ENCODE results near the gene CLCN5. TPM values are rescaled to one million over a fixed set of nuclear protein-coding genes. Genes with fewer than 3 reads are reported as not detected.

CLCN5 gene
- total and polyA plus RNA-seq, 2 experiments from 2014 or later = 3.7 to 13.6 TPM

DNA sequence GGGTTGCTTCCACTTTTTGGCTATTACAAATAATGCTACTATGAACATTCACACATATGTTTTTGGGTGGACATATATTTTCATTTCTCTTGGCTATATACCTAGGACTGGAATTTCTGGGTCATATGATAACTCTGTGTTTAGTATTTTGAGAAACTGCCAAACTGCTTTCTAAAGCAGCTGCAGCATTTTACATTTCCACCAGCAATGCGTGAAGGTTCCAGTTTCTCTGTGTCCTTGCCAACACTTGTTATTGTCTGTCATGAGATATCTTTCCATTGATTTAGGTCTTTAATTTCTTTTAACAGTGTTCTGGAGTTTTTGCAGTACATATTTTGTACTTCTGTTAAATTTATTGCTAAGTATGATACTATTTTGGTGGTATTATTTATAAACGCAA lies 48.3 kb downstream of the CLCN5 start:
- H3K27ac Mint-ChIP-seq = no peak overlapping the region
- TF ChIP-seq CREB1 (CRISPR knock-in tag; IDR thresholded peaks at IDR 0.05; ENCODE audit: low read depth) (no peak), STAT1 (IDR thresholded peaks at IDR 0.05; ENCODE audit: unreplicated experiment) (no peak), POLR2AphosphoS5 (IDR thresholded peaks at IDR 0.05; ENCODE audit: low read depth) (no peak), EZH2 (IDR thresholded peaks at IDR 0.05; ENCODE audit: low read depth, unreplicated experiment) (no peak)
- TF ChIP-seq, protein P1, sequence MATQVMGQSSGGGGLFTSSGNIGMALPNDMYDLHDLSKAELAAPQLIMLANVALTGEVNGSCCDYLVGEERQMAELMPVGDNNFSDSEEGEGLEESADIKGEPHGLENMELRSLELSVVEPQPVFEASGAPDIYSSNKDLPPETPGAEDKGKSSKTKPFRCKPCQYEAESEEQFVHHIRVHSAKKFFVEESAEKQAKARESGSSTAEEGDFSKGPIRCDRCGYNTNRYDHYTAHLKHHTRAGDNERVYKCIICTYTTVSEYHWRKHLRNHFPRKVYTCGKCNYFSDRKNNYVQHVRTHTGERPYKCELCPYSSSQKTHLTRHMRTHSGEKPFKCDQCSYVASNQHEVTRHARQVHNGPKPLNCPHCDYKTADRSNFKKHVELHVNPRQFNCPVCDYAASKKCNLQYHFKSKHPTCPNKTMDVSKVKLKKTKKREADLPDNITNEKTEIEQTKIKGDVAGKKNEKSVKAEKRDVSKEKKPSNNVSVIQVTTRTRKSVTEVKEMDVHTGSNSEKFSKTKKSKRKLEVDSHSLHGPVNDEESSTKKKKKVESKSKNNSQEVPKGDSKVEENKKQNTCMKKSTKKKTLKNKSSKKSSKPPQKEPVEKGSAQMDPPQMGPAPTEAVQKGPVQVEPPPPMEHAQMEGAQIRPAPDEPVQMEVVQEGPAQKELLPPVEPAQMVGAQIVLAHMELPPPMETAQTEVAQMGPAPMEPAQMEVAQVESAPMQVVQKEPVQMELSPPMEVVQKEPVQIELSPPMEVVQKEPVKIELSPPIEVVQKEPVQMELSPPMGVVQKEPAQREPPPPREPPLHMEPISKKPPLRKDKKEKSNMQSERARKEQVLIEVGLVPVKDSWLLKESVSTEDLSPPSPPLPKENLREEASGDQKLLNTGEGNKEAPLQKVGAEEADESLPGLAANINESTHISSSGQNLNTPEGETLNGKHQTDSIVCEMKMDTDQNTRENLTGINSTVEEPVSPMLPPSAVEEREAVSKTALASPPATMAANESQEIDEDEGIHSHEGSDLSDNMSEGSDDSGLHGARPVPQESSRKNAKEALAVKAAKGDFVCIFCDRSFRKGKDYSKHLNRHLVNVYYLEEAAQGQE (IDR thresholded peaks at IDR 0.05; ENCODE audit: unreplicated experiment) = no peak
- no peaks in the 10 kb centered on the region for H3F3A ChIP-seq (replicated peaks; ENCODE audit: low read depth)
- no peak overlapping the region for H3K4me3 ChIP-seq
- no peak overlapping the region for H3K4me3 Mint-ChIP-seq
- DNase-seq (ENCODE audit: low spot score) = no peak
- no peak for ATAC-seq
- H3K4me2 ChIP-seq = no peak overlapping the region
- H3K79me2 ChIP-seq (replicated peaks; ENCODE audit: insufficient read depth) = no peaks in the 10 kb centered on the region
- no peaks in the 10 kb centered on the region for H3K27me3 Mint-ChIP-seq (ENCODE audit: insufficient read depth, low read depth, poor library complexity)
- H3K27me3 ChIP-seq (ENCODE audit: insufficient read depth) = no peaks in the 10 kb centered on the region
- H3K36me3 Mint-ChIP-seq (ENCODE audit: low read depth) = no peaks in the 10 kb centered on the region
- H3K9me3 Mint-ChIP-seq = no peaks in the 10 kb centered on the region
- H2AFZ ChIP-seq = no peak overlapping the region
- no peaks in the 10 kb centered on the region for H3K4me1 ChIP-seq (ENCODE audit: insufficient read depth)
- no peaks in the 10 kb centered on the region for H3K36me3 ChIP-seq (ENCODE audit: insufficient read depth)
- H3K4me1 Mint-ChIP-seq = no peaks in the 10 kb centered on the region
- H3K9me2 ChIP-seq (ENCODE audit: insufficient read depth) = no peaks in the 10 kb centered on the region
- no peak overlapping the region for H3K27ac ChIP-seq (ENCODE audit: low read depth)
- H4K20me1 ChIP-seq (replicated peaks; ENCODE audit: insufficient read depth) = no peaks in the 10 kb centered on the region

DNA sequence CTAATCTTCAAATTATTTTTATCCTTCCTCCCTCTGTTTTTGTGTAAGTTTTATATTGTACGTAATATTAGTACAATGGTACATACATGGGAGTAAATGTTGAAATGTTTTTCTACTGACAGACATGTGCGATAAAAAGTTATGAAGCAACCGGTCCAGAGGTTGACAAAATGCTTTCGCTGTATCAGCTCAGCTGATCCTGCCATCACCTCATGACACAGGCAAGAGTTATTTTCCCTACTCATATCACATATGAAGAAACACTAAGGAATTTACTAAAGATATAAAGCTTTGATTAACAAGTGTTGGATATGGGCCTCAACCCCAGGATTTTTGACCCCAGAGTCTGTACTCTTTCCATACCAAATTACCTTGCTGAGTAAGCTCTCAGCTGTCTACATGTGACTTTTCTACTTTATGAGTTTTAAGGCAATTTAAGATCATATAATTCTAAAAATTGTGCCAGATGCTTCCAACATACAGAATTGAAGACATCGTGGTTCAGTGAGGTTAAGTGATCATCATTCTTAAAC lies 50.0 kb downstream of the CLCN5 start:
- no peaks in the 10 kb centered on the region for H3K36me3 ChIP-seq (ENCODE audit: insufficient read depth)
- Mint-ChIP-seq H3K4me3 (no peak overlapping the region), H3K27me3 (ENCODE audit: insufficient read depth, low read depth, poor library complexity) (no peaks in the 10 kb centered on the region), H3K27ac (no peak overlapping the region), H3K9me3 (no peaks in the 10 kb centered on the region), H3K4me1 (no peaks in the 10 kb centered on the region), H3K36me3 (ENCODE audit: low read depth) (no peaks in the 10 kb centered on the region)
- DNase-seq (ENCODE audit: low spot score) (no peak), ATAC-seq (no peak)
- H2AFZ ChIP-seq = no peak overlapping the region
- H3K27ac ChIP-seq (ENCODE audit: low read depth) = no peak overlapping the region
- H3K79me2 ChIP-seq (replicated peaks; ENCODE audit: insufficient read depth) = no peaks in the 10 kb centered on the region
- H4K20me1 ChIP-seq (replicated peaks; ENCODE audit: insufficient read depth) = no peaks in the 10 kb centered on the region
- H3K9me2 ChIP-seq (ENCODE audit: insufficient read depth) = no peaks in the 10 kb centered on the region
- H3K4me1 ChIP-seq (ENCODE audit: insufficient read depth) = no peaks in the 10 kb centered on the region
- TF ChIP-seq EZH2 (IDR thresholded peaks at IDR 0.05; ENCODE audit: low read depth, unreplicated experiment) (no peak), ZNF331 (CRISPR knock-in tag; IDR thresholded peaks at IDR 0.05; ENCODE audit: low read depth) (no peak)
- no peak overlapping the region for H3K4me3 ChIP-seq
- no peaks in the 10 kb centered on the region for H3F3A ChIP-seq (replicated peaks; ENCODE audit: low read depth)
- H3K27me3 ChIP-seq (ENCODE audit: insufficient read depth) = no peaks in the 10 kb centered on the region
- H3K4me2 ChIP-seq = no peak overlapping the region

DNA sequence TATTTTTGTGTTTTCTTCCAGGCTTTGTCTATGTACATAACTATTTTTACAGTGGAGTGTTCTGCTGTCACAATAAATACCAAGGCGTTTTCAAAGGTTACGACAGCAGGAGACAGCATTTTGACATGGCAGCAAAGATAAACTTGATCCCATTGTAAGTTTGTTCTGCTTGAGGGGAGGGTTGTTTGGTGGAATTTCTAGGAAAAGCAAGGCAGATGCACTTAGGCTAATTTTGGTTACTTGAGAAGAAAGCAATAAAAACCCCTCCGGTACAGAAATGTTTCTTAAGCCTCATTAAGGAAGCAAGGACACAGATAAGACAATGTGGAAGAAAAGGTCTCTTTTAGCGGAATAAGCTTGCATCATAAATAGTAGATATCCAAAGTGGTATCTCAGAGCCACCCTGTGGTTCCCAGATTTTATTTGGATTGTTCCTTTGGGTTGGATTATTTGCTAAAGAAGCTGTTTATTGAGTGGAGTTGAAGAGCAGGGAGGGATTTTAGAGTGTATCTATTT lies 54.3 kb downstream of the CLCN5 start:
- H3F3A ChIP-seq (replicated peaks; ENCODE audit: low read depth) = no peaks in the 10 kb centered on the region
- Mint-ChIP-seq H3K36me3 (ENCODE audit: low read depth) (no peaks in the 10 kb centered on the region), H3K4me1 (no peaks in the 10 kb centered on the region), H3K4me3 (no peak overlapping the region), H3K27me3 (ENCODE audit: insufficient read depth, low read depth, poor library complexity) (no peaks in the 10 kb centered on the region), H3K9me3 (no peaks in the 10 kb centered on the region), H3K27ac (no peak overlapping the region)
- TF ChIP-seq NANOG (IDR thresholded peaks at IDR 0.05; ENCODE audit: borderline replicate concordance) (no peak), EZH2 (IDR thresholded peaks at IDR 0.05; ENCODE audit: low read depth, unreplicated experiment) (no peak), ZNF114 (CRISPR knock-in tag; IDR thresholded peaks at IDR 0.05) (no peak), POLR2AphosphoS5 (IDR thresholded peaks at IDR 0.05; ENCODE audit: low read depth) (no peak)
- TF ChIP-seq, protein P2, sequence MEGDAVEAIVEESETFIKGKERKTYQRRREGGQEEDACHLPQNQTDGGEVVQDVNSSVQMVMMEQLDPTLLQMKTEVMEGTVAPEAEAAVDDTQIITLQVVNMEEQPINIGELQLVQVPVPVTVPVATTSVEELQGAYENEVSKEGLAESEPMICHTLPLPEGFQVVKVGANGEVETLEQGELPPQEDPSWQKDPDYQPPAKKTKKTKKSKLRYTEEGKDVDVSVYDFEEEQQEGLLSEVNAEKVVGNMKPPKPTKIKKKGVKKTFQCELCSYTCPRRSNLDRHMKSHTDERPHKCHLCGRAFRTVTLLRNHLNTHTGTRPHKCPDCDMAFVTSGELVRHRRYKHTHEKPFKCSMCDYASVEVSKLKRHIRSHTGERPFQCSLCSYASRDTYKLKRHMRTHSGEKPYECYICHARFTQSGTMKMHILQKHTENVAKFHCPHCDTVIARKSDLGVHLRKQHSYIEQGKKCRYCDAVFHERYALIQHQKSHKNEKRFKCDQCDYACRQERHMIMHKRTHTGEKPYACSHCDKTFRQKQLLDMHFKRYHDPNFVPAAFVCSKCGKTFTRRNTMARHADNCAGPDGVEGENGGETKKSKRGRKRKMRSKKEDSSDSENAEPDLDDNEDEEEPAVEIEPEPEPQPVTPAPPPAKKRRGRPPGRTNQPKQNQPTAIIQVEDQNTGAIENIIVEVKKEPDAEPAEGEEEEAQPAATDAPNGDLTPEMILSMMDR (conservative IDR thresholded peaks at IDR 0.05; ENCODE audit: low read depth in 2 of 2) = no peak
- TF ChIP-seq, protein P1 (IDR thresholded peaks at IDR 0.05; ENCODE audit: unreplicated experiment) = no peak
- H3K79me2 ChIP-seq (replicated peaks; ENCODE audit: insufficient read depth) = no peaks in the 10 kb centered on the region
- ATAC-seq (no peak), DNase-seq (ENCODE audit: low spot score) (no peak)
- no peak overlapping the region for H3K4me2 ChIP-seq
- H4K20me1 ChIP-seq (replicated peaks; ENCODE audit: insufficient read depth) = no peaks in the 10 kb centered on the region
- no peaks in the 10 kb centered on the region for H3K36me3 ChIP-seq (ENCODE audit: insufficient read depth)
- H3K4me3 ChIP-seq = no peak overlapping the region
- H3K9me2 ChIP-seq (ENCODE audit: insufficient read depth) = no peaks in the 10 kb centered on the region
- H3K27me3 ChIP-seq (ENCODE audit: insufficient read depth) = no peaks in the 10 kb centered on the region
- no peak overlapping the region for H3K27ac ChIP-seq (ENCODE audit: low read depth)
- H3K4me1 ChIP-seq (ENCODE audit: insufficient read depth) = no peaks in the 10 kb centered on the region
- H2AFZ ChIP-seq = no peak overlapping the region
